Large intestine (tissue), 3 donors: ENCODE measurements around the gene ADGRE3. TPM values are rescaled to one million over a fixed set of nuclear protein-coding genes. Genes with fewer than 3 reads are reported as not detected.
"Not testable (repeated sequence)": the region's sequence is repeated elsewhere in the genome, so short reads cannot be mapped to it uniquely, and the experiment has no call there.

Experiments
- DNase-seq, 2 donors: peaks; one replicate each; pipeline versions ENCODE4 v3.0.0 to v3.0.0-alpha.2; 2013
- H3K27ac ChIP-seq: one replicate; pipeline ENCODE4 v1.5.1; 2013; ENCODE audit warnings: low read length
- H3K27me3 ChIP-seq: 2 replicates; pipeline ENCODE4 v1.6.1; 2013; ENCODE audit warnings: low read length; ENCODE audit not compliant: control insufficient read depth, insufficient read depth
- H3K36me3 ChIP-seq: 2 replicates; pipeline ENCODE4 v1.6.1; 2013; ENCODE audit warnings: low read length; ENCODE audit not compliant: control insufficient read depth, insufficient read depth
- H3K4me1 ChIP-seq: one replicate; pipeline ENCODE4 v1.6.1; 2013; ENCODE audit warnings: low read length; ENCODE audit not compliant: control insufficient read depth, insufficient read depth
- H3K4me3 ChIP-seq: one replicate; pipeline ENCODE4 v1.5.1; 2013; ENCODE audit warnings: low read length
- H3K9me3 ChIP-seq: one replicate; pipeline ENCODE4 v1.6.1; 2013; ENCODE audit warnings: mild to moderate bottlenecking, low read depth, low read length, moderate library complexity; ENCODE audit not compliant: control insufficient read depth
- WGBS: methylation state at CpG from one replicate; pipeline ENCODE4 v1.1.5; 2013; ENCODE audit warnings: low lambda C conversion rate; ENCODE audit not compliant: insufficient coverage; 5-methylcytosine and 5-hydroxymethylcytosine counted together
- polyA plus RNA-seq: library from polyadenylated mRNA; unstranded; fragments of 120-200 nt; gene quantifications from one replicate; pipeline ENCODE4 v1.2.1, GENCODE V29; 2013

Gene ADGRE3
- polyA plus RNA-seq, 1 donor = 0.79 TPM

- Histone ChIP-seq H3K4me1 (no peaks in the 10 kb centered on the region), H3K27ac (no peak overlapping the region), H3K36me3 (no peaks in the 10 kb centered on the region), H3K9me3 (no peaks in the 10 kb centered on the region), H3K4me3 (no peak overlapping the region), H3K27me3 (no peaks in the 10 kb centered on the region)
- no CpG with 5 or more reads among the region's 9 CpGs for WGBS
- DNase-seq = no peak
These were observed 68.0 kb downstream of the ADGRE3 start for GRCh38 chr19:14606627-14607026.

GRCh38 chr19:14603990-14604387 lies 70.7 kb downstream of the ADGRE3 start:
- Histone ChIP-seq H3K27ac (no peak overlapping the region), H3K36me3 (no peaks in the 10 kb centered on the region), H3K4me3 (no peak overlapping the region), H3K9me3 (no peaks in the 10 kb centered on the region), H3K27me3 (no peaks in the 10 kb centered on the region), H3K4me1 (no peaks in the 10 kb centered on the region)
- 100% methylated on average over 2 of the region's 2 CpGs for WGBS
- DNase-seq = no peak

- H3K27me3 ChIP-seq = no peaks in the 10 kb centered on the region
- H3K4me1 ChIP-seq = no peaks in the 10 kb centered on the region
- WGBS = no CpG with 5 or more reads among the region's 8 CpGs
- H3K27ac ChIP-seq = no peak overlapping the region
- no peaks in the 10 kb centered on the region for H3K36me3 ChIP-seq
- no peak for DNase-seq
- no peak overlapping the region for H3K4me3 ChIP-seq
- H3K9me3 ChIP-seq = peaks cover 7% of the 10 kb centered on the region
These were observed 75.0 kb downstream of the ADGRE3 start for GRCh38 chr19:14599548-14600147.

- Histone ChIP-seq H3K27ac (no peak overlapping the region), H3K9me3 (peaks cover 7% of the 10 kb centered on the region), H3K27me3 (no peaks in the 10 kb centered on the region), H3K4me1 (no peaks in the 10 kb centered on the region), H3K4me3 (no peak overlapping the region), H3K36me3 (no peaks in the 10 kb centered on the region)
- no peak for DNase-seq
- WGBS = 96% methylated on average over 2 of the region's 3 CpGs
These were observed 79.1 kb downstream of the ADGRE3 start for GRCh38 chr19:14595558-14595957.

- H3K27me3 ChIP-seq, H3K27ac ChIP-seq, H3K4me3 ChIP-seq, H3K9me3 ChIP-seq, H3K36me3 ChIP-seq, H3K4me1 ChIP-seq, DNase-seq: not testable (repeated sequence)
- no CpG with 5 or more reads among the region's 4 CpGs for WGBS
These were observed 85.2 kb downstream of the ADGRE3 start for GRCh38 chr19:14589433-14589832.

- not testable (repeated sequence) for DNase-seq, H3K27me3 ChIP-seq, H3K9me3 ChIP-seq, H3K4me3 ChIP-seq, H3K4me1 ChIP-seq, H3K36me3 ChIP-seq, H3K27ac ChIP-seq
- no CpG with 5 or more reads among the region's 3 CpGs for WGBS
These were observed 89.5 kb downstream of the ADGRE3 start for GRCh38 chr19:14585187-14585586.

- H3K9me3 ChIP-seq, DNase-seq, H3K4me1 ChIP-seq, H3K27ac ChIP-seq, H3K4me3 ChIP-seq, H3K36me3 ChIP-seq, H3K27me3 ChIP-seq: not testable (repeated sequence)
- no CpG with 5 or more reads among the region's 5 CpGs for WGBS
These were observed 90.3 kb downstream of the ADGRE3 start for GRCh38 chr19:14584372-14584771.

GRCh38 chr19:14582894-14583340 lies 91.7 kb downstream of the ADGRE3 start, which contains the start of gene CLEC17A:
CLEC17A (plus strand) TSS chr19:14583084; CDS start chr19:14583161, 77 bp downstream.
- no peak within 1 kb of the TSS for H3K27ac ChIP-seq
- H3K4me3 ChIP-seq = no peak within 1 kb of the TSS
- no peaks in the 10 kb centered on the region for H3K27me3 ChIP-seq
- H3K4me1 ChIP-seq = no peaks in the 10 kb centered on the region
- H3K36me3 ChIP-seq = no peaks in the 10 kb centered on the region
- no peaks in the 10 kb centered on the region for H3K9me3 ChIP-seq
- no CpG with 5 or more reads among the region's 6 CpGs for WGBS
- no peak for DNase-seq

- Histone ChIP-seq H3K27ac (no peak overlapping the region), H3K27me3 (no peaks in the 10 kb centered on the region), H3K4me3 (no peak overlapping the region), H3K9me3 (no peaks in the 10 kb centered on the region), H3K36me3 (no peaks in the 10 kb centered on the region), H3K4me1 (no peaks in the 10 kb centered on the region)
- no peak for DNase-seq
- WGBS = no CpG with 5 or more reads among the region's 6 CpGs
These were observed 93.9 kb downstream of the ADGRE3 start for GRCh38 chr19:14580623-14581237.

- H3K4me1 ChIP-seq = no peaks in the 10 kb centered on the region
- H3K27ac ChIP-seq = no peak overlapping the region
- no peak overlapping the region for H3K4me3 ChIP-seq
- no peaks in the 10 kb centered on the region for H3K9me3 ChIP-seq
- DNase-seq = no peak
- no peaks in the 10 kb centered on the region for H3K27me3 ChIP-seq
- WGBS = no CpG with 5 or more reads among the region's 6 CpGs
- H3K36me3 ChIP-seq = no peaks in the 10 kb centered on the region
These were observed 96.7 kb downstream of the ADGRE3 start for GRCh38 chr19:14577885-14578427.

GRCh38 chr19:14577264-14577663 lies 97.4 kb downstream of the ADGRE3 start:
- no CpG with 5 or more reads among the region's 5 CpGs for WGBS
- Histone ChIP-seq H3K27ac (no peak overlapping the region), H3K36me3 (no peaks in the 10 kb centered on the region), H3K4me3 (no peak overlapping the region), H3K9me3 (no peaks in the 10 kb centered on the region), H3K4me1 (peaks cover 2% of the 10 kb centered on the region), H3K27me3 (no peaks in the 10 kb centered on the region)
- DNase-seq = no peak
